Measurements from ENCODE around the gene FOXL1. TPM values are rescaled to one million over a fixed set of nuclear protein-coding genes. Genes with fewer than 3 reads are reported as not detected.

The FOXL1 gene
- total and polyA plus RNA-seq, 9 of the 15 experiments (the other 6 are each of a cell fraction or from before 2014, with no cell fraction given) = not detected

DNA sequence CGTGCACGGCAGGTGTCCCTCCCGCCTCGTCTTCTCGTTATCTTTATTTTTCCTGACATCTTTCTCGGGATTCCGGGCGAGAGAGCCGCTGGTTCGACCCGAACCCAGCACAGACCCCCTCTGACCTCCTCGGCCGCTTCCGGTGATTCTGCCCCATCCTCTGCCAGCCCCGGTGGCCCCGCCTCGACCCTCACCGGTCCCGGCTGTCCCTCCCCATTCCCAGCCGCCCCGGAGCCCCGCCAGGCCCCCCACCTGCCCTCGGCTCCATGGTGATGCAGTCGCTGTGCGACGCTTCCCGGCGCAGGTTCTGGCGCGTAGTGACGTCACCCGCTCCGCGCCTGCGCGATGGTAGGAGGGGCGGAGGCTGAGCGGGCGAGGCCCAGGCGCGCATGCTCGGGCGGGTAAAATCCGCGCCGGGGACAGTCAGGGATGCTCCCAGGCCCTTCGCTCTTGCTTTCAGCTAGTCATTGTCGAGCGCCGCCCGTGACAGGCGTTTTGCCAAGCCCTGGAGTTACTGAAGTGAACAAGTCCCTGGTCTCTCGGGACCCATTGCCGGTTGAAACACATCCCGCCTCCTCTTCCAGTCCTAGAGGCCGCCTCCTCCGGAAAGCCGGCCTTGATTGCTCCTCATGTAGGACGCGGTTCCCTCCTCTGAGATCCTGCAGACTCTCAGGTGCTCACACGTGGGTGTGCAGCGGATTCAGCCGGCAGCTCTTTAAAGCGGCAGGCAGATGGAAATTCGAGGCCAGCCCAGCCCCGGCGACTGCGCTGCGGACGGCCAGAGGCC is 23.2 kb upstream of the FOXL1 start, which contains the start of gene MTHFSD:
MTHFSD (minus strand) TSS at position 319 of the 787 bp plus-strand sequence; CDS start at position 268, 51 bp downstream.
- Histone ChIP-seq H3K9me3 (replicated peaks; ENCODE audit: control insufficient read depth, insufficient read depth, low read depth, low read length) (no peaks in the 10 kb centered on the region), H4K20me1 (replicated peaks; ENCODE audit: control insufficient read depth, insufficient read depth, low read length) (no peaks in the 10 kb centered on the region), H3K4me3 (peak within 1 kb of the TSS; percentile 91), H3K9me1 (ENCODE audit: control insufficient read depth, insufficient read depth, low read length) (no peaks in the 10 kb centered on the region), H3K79me2 (ENCODE audit: control insufficient read depth, insufficient read depth, low read length) (peaks cover 13% of the 10 kb centered on the region), H3K4me1 (replicated peaks in 1 of 2; ENCODE audit: control insufficient read depth in 2 of 2, insufficient read depth in 2 of 2, low read length in 2 of 2) (peaks cover 0 to 18% of the 10 kb centered on the region in 2 experiments; a peak in 3 of 5 replicates), H3K9ac (ENCODE audit: insufficient read depth in 1 of 2, low read depth in 2 of 2, low read length in 2 of 2) (peak within 1 kb of the TSS; percentile 93 to 94), H2AFZ (ENCODE audit: low read depth, low read length) (peak within 1 kb of the TSS; percentile 95), H3K36me3 (ENCODE audit: control insufficient read depth, insufficient read depth, low read length) (peaks cover 16% of the 10 kb centered on the region; the same call in 1 of the 3 replicates), H3K27ac (ENCODE audit: extremely low read depth, low read depth, low read length) (peak within 1 kb of the TSS; percentile 85), H3K27me3 (ENCODE audit: control insufficient read depth in 2 of 2, insufficient read depth in 2 of 2, low read length in 2 of 2) (peaks cover 14 to 15% of the 10 kb centered on the region in 2 experiments; a peak in 3 of 5 replicates), H3K4me2 (ENCODE audit: insufficient read depth, low read length) (peak within 1 kb of the TSS; percentile 99)
- intact Hi-C loops (cut with micrococcal nuclease) (no loop called here), in situ Hi-C loops (cut with MboI) (loop anchor here (25.0 kb wide), 1 partner anchor 1082 kb away; no protein-coding TSS in a partner anchor)
- DNase-seq (ENCODE audit: extremely low read depth in 1 of 4, low spot score in 3 of 4) = peak; percentile 94 to 99 (median 98)
- no TSS peak for BruUV-seq (replicated peaks)
- peak; percentile 97 for ATAC-seq
- POLR2A ChIA-PET = interaction anchor here (0.7 kb wide), 1 partner anchor 805 kb away, joined by 3 read pairs; no protein-coding TSS in a partner anchor
- CTCF ChIA-PET (ENCODE audit: low intra/inter-chr PET ratio) = interaction anchor here (1.1 kb wide), 1 partner anchor 9 kb away, joined by 3 read pairs; no protein-coding TSS in a partner anchor
- FAIRE-seq = peak; percentile 94
- 13% methylated on average over 46 of the region's 70 CpGs for WGBS (ENCODE audit: insufficient coverage, low coverage, missing lambda C conversion rate)
- TF ChIP-seq ZNF609 (CRISPR knock-in tag; IDR thresholded peaks at IDR 0.05; ENCODE audit: borderline replicate concordance) (no peak), ZBTB34 (CRISPR knock-in tag; IDR thresholded peaks at IDR 0.05) (no peak), CGGBP1 (CRISPR knock-in tag; IDR thresholded peaks at IDR 0.05) (0 out of 2 replicates have a peak, but pooled peaks have one; percentile 22), FOXJ3 (CRISPR knock-in tag; IDR thresholded peaks at IDR 0.05) (no peak), PRPF4 (IDR thresholded peaks at IDR 0.05; ENCODE audit: insufficient read depth, low read depth, low read length, poor library complexity, severe bottlenecking) (no peak), CBX8 (IDR thresholded peaks at IDR 0.05; ENCODE audit: borderline replicate concordance, extremely low read depth, low read depth, low read length, poor library complexity, severe bottlenecking) (no peak), ARID2 (IDR thresholded peaks at IDR 0.05) (no peak), ARID3B (CRISPR knock-in tag; IDR thresholded peaks at IDR 0.05; ENCODE audit: borderline replicate concordance) (no peak)

All from K562 (cell line).